HG03571 (cell line): ENCODE measurements around the gene EPHB2.

ENCODE experiments used
- ATAC-seq: cut with Tn5 transposase; IDR thresholded peaks from one replicate; pipeline ENCODE4 v1.9.1; 2021; ENCODE audit not compliant: unreplicated experiment

Gene EPHB2

DNA sequence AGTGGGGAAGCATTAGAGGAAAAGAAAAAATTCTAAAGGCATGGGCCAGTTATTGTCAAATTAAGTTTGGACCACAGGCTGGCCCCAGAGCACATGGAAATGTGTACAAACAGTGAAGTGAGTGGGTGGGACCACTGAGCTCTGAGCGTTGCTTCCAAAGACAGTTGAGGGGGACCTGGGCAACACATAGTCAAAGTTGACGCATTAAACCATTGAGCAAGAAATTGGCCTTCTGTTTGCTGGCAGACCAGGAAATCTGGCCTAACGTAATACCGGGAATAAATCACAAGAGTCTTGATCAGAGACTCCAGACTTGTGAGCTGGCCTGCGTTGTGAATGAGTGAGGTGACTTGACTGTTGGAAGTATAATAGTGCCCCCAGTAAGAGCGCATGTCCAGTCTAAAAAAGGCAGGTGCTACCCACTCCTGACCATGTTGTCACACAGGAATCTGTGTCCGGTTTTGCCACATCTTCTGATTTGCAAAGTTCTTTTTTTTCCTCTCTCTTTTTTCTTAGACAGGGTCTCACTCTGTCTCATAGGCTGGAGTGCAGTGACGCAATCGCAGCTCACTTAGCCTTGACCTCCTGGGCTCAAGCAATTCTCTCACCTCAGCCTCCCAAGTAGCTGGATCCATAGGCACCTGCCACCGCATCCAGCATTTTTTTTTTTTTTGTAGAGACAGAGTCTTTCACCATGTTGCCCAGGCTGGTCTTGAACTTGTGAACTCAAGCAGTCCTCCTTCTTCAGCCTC is 10.7 kb downstream of the EPHB2 start:
- ATAC-seq = no peak

DNA sequence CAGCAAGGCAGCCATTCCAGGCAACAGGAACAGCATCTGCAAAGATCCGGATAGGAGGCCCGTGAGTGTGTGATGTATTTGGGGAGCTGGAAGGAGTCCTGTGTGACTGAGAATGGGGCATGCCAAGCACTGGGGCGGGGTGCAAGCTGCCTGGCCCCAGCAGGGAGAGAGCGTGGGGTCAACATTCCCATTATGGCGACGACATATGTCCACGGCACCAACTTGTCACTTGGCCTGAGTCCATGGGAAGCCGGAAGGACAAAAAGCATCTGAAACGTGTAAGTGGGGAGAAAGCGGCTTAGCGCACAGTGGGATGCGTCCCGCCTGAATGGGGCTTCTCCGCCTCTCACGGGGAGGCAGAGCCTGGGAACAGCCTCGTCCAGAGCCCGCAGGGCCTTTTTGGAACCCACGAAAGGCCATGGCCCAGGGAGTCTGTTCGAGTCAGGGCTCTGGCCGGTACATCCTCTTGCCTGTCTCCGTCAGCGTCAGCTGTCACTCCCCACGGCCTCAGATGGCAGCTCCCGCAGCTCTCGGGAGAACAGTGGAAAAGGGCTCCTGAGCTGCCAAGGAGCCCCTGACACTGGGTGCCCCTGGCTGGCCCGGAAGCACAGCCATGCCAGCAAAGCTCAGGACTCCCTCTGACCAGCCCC is 12.4 kb downstream of the EPHB2 start:
- no peak for ATAC-seq

DNA sequence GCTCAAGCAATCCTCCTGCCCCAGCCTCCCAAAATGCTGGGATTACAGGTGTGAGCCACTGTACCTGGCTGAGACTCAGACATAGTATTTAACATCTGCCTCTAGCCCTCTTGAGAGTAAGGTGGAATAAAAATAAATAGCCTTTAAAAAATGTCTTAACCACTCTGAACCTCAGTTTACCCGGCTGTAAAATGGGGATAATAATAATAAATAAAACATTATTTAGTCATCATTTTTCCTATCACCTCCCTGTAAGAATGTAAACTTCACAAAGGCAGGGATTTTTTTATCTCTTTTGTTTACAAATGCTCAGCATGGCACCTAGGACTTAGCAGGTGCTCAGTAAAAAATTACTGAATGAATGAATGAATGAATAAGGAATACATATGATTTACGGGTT is 17.2 kb downstream of the EPHB2 start:
- no peak for ATAC-seq

DNA sequence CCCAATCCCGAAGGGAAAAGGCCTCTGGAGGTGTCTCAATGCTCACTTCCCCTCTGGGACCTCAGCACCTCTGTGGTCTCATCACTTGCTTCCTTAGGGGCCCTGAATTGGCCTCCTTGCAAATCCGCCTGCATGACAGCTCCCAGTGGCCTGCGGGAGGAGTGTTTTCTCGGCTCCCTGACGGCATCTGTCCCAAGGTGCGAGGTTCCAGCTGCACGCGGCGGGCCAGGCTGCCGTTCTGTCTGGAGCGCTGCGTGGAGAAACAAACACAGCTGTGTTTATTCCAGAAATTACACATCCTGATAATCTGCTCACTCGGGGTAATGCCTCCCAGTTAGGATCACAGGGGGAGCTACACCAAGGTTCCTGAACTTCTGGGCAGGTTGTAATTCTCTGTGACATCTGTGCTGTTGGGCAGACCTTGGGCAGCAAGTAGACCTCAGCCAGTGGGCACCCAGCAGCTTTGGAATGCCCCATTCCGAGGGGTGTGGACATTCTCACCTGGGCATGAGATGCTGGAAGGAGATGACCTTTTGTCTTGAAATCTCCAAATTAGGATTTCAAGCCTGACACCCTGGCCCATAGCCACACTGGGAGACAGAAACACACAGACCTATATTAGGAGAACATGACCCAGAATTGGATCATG is 18.2 kb downstream of the EPHB2 start:
- no peak for ATAC-seq

DNA sequence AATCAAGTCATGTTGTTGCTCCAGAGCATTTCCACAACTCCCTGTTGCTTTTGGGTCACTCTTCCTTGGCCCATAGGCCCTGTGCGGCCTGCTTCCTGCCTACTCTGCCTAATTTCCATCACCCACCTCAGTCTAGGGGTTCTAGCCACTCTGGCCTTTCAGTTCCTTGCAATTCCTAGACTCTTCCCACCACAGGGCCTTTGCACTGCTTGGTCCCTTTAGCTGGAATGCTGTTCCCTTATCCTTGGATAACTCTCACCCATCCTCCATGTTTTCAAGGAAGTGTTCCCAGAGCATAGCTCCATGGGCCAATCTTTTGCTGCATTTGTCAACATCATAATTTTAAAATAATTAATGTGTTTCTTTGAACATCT is 18.7 kb downstream of the EPHB2 start:
- ATAC-seq = no peak

DNA sequence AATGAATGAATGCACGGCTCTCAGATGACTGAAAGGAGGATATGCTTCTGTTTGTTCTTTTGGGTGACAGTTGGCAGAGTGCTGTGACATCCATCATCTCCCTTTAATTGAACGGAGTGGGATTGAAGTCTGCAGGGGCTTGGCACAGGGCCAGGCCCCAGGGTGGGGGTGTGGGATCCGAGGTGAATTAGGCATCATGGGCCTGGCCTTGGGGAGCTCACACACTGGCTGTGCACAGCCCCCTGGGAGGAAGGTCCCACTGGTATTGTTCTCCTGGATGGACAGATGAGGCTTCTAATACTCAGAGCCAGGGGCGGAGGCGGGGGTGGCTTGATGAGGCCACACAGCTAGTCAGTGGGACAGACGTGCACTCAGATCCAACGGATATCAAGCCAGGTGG is 19.3 kb downstream of the EPHB2 start:
- ATAC-seq = no peak

DNA sequence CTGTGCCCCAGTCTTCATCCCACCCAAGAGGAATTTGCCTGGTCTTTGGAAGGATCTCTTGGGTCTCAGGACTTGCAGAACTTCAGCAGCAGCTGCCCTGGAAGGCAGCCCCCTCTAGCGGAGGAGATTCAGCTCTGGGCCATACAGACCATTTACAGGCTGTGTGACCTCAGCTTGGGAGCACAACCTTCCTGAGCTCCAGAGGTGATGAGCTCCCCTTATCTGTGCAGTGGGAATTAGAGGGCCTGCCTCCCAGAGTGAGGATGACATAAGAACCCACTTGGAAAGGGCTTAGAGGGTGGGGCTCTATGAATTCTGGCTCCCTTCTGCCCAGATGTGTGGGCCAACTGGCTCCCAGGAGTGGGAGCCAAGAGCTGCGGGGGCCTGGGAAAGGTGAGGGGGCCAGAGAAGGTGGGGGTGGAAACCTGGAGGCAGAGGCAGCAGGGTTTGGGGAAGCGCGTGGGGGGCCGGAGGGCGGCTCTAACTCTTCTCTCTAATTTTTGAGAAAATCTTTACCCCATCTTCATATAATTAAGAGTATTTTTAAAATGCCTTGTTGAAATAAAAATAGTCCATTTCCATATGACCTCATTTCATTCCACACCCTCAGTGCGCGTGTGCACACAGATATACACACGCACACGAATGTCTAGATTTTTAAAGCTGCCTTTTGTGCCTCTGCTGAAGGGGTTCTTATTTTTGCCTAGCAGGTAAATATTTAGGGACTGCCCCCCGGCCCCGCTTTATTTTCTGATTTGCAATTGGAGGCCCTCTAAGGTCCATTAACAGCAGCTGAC is 21.5 kb downstream of the EPHB2 start:
- ATAC-seq = no peak

DNA sequence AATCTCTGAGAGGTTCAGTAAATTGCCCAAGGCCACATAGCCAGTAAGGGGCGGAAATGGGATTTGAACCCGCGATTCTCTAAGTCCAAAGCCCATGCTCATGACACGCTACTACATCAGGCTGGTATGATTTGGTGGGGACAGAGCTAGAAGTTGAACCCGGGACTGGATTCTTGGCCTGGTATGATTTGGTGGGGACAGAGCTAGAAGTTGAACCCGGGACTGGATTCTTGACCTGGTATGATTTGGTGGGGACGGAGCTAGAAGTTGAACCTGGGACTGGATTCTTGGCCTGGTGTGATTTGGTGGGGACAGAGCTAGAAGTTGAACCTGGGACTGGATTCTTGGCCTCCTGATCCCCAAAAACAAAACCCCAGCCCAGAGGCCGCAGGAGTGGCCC is 23.0 kb downstream of the EPHB2 start:
- no peak for ATAC-seq

DNA sequence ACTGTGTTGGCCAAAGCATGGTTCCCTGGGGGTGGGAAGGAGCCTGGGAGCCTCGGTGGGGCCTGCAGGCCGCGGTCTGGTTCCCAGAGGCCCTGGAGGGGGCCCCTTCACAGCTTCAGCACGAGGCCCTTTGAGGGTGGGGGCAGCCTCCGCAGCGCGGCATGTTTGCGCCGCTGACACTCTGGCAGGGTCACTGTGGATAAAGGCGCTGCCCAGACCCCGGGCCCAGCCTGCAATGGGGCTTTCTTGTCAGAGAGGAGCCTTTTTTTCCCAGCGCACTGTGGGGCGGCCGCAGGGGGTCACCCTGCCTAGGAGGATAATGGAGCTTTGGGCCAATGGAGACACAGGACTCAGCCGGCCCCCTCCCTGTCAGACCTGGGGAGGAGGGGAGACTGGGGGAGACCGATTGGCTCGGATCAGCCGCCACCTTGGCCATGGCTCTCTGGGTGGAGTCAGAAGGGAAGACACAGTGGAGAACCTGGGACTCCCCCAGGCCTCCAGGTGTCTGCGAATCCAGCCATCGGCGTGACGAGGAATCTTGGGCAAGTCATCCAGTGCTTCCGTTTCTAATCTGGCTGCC is 26.0 kb downstream of the EPHB2 start:
- no peak for ATAC-seq

DNA sequence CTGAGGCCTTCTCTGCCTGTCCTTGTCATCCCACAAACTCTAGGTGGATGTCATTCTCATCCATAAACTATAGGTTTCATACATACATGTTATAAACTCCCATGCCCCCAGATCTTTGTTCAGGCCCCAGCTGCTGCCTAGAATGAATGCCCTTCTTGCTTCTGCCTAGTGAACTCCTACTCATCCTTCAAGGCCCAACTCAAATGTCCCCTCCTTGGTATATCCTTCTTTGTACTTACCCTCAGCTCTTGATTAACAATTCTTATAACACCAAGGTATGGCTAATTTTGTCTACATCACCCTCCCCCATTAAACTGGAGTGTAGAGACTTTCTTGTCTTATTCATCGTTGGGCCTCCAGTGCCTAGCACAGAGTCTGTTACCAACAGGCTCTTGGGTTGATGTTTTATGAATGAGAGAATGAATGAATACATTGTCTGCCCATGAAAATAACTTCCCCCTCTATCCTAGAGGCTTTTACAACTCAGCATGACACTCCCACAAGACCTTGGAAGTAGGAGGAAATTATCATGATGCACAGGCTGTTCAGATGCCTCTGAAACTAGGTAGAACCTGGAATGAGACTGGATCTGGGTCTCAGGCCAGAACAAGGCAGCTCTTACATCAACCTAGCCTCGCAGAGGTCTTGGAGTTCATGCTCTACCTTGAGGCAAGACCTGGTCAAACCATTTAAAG is 26.9 kb downstream of the EPHB2 start:
- no peak for ATAC-seq

DNA sequence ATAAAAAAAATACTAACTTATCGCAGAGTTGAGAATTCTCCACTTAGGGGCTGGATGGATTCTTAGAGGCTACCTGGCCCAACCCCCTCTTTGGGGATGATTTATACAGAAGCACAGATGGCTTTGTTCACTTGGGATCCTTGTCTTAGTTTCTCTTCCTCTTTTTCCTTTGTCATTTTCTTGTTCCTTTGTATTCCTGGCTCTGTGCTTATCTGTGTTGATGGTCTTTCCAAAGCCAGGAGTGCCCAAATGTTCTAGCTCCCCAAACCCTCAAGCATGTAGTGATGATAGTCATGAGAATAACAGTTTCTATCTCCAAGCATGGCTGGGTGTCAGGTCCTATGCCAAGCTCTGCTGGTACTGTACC is 27.4 kb downstream of the EPHB2 start:
- no peak for ATAC-seq

DNA sequence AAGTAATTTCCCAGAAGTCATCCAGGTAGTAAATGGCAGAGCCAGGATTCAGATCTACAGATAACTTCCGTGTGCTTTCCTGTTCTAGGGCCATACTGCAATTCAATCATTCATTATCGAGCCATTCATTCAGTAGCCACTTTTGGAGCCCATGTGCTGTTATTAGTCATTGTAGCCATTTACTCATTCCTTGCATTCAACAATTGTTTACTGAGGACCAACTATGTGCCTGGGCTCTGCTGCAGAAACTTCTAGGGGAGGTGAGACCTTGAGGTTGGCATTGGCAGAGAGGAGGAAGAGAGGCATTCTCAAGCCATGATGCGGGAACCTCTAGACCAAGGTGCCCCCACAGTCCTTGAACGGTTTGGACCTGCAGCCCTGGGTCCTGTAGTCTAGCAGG is 27.9 kb downstream of the EPHB2 start:
- no peak for ATAC-seq

DNA sequence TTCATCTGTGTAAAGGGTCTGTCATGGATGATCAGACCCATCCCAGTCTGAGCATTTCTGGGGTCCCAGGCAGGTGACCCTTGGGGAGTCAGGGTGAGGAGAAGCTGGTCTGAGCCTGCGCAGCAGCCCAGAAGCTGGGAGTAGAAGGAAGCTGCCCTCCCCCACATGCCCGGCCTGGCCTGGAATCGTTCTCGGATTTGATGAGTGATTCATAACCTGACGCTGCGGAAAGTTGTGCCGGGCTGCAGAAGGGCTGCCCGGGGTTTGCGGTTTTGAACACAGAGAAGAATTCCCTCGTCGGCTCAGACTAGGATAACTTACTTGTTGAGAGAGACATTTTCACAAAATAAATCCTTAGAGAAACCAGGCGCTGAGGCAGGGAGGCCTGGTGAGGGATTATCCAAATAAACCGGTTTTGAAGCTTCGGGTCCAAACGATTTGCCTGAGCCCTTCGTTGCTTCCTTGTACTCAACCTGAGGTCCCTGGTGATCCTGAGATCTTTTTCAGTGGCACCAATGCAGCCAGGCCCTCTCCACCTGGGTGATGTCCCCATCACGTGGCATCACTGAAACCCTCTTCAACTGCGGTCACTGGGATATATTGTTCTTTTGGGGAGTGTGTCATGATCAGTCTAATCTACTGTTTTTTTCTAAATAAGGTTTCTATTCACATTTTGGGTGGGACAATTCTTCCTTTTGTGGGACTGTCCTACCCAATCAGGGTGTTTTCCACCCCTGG is 29.2 kb downstream of the EPHB2 start:
- ATAC-seq = no peak

DNA sequence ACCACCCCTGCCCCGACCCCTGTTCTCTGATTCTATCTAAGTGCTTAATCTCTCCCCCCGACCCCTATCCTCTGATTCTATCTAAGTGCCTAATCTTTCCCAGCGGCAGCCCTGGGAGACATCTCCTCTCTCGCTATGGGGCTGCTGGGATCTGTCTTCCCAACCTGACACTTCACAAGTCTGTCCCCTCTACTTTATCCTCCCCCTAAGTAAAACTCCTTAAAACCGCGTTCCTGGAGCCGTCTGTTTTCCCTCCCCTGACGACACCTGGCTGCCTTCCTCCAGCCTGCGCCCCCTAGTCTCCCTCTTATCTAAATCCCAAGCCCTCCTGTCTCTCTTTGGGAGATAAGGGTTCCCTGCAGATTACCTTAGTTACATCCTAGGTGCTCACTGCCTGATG is 30.5 kb downstream of the EPHB2 start:
- no peak for ATAC-seq

DNA sequence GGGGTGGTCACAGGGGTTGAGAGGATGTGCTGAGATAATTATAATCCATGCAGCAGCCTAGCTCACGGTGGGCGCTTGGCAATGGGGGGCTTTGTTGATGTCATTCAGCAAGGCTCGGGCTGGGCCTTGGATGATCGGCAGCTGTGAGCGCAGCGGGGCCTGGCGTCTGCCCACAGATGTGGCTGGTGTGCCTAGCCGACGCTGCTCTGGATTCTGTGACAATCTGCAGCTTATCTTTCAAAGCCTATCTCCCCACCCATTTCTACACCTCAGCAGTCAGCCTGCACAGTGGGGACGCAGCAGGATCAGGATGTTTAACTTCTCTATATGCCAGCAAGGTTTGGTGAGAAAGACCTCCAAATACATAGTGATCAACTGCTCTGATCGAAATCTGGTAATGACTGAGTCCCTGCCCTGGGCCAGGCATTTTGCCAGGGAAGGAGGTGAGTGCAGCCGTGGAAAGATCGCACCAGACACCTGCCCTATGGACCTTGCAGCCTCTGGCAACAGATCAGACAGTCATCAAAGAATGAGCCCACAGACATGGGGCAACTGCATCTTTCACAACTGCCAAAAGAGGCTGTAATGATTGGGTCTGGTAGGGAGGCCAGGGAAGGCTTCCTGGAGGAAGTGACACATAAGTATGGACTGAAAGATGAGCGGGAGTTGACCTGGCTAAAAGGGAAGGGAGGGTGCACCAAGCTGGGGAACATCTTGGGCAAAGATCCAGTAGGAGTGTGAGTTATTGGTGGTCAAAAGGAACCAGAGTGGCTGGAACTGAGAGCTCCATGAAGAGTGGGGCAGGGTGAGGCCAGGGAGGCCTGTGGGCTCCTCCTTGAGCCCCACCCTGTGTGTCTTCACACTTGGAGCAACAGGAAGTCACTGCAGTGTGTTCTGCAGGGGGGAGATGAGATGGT is 35.3 kb downstream of the EPHB2 start:
- no peak for ATAC-seq

DNA sequence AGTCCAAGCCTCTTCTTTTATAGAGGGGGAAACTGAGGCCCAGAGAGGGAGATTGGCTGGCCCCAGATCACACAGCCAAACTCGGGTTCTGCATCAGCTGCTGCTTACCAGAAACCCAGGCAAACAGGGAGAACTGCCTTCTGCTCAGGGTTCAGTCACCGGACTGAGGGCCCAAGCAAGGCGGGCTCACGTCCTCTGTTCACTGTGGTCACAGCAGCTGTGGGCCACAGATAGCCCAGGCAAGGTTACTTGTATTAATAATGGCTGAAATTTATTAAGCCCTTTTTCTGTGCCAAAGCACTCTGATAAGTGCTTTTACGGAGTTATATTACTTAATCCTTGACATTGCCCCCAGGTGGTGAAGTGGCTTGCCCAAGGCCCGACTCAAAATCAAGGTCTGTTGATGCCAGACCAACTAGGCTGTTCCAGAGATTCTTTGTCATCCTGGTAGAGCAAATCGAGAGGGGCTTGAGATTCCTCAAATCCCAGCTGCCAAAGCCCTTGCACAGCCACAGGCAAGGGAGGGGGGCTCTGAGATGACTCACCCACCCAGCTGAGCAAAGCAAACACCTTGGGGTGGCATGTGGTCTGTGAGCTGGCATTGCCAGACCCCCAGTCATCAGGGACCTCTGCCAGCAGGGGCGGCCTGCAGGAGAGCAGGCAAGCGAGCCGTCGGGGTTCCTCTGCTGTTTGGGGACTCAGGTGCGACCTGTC is 36.5 kb downstream of the EPHB2 start:
- ATAC-seq = no peak

DNA sequence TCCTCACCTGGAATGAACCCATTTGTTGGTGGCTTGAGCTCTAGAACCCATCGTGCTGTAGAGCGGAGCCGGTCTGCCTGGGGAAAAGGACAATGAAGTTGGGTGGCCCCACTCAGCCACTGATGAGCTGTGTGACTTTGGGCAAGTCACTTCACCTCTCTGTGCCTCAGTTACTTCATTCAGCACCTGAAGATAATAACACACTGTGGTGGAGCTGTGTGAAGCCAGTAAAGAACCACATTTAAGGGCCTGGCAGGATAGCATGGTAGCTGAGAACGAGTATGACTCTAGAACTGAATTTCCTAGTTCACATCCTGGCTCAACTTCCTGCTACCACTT is 37.1 kb downstream of the EPHB2 start:
- ATAC-seq = no peak

DNA sequence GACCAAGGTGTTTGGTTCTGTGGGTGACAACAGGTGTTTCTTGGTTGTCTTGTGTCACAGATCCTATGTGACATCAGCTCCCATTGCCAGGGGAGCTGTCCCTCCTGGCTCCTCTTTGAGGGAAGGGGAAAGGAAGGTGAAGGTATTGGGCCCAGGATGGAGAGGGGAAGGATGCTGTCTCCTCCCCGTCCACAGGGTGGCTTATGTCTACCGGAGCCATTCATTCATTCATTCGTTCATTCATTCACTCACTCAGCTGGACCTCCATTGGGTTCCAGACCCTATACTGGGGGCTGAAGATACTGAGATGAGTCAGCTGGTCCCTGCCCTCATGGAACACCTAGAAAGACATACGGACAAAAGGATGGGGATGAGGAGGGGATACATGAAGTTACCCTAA is 38.9 kb downstream of the EPHB2 start:
- no peak for ATAC-seq
